Measurements from ENCODE around the gene CA11.

DNA sequence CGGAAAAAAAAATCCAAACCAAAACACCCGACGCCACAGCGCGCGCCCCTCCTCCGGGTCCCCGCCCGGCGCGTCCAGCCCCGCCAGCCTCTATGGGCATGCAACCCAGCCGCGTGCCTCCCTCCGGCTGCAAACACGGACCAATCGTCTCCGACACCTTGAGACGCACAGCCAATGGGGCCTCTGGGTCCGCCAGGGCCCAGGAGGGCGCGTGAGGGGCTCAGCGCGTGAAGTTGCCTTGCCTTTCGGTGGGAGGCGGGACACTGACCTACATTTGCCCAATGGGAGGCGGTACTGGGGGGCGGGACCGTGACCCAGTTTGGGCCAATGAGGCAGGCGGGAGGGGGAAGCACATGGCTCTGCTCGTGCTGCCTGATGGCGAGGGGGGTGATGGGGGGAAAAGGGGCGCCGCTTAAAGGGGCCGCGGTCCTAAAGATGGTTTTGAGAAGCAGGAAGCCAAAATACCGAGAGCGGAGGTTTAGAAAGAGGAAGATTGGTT lies 8.5 kb downstream of the CA11 start:
- TF ChIP-seq TCF12 (IDR thresholded peaks at IDR 0.05; ENCODE audit: low read depth): peak; percentile 53
- no peak for TF ChIP-seq TEAD4 (IDR thresholded peaks at IDR 0.05)
- TF ChIP-seq YY1 (IDR thresholded peaks at IDR 0.05; ENCODE audit: low read depth): no peak
- 0 out of 2 replicates have a peak, but pooled peaks have one; percentile 16 for TF ChIP-seq TAF1 (IDR thresholded peaks at IDR 0.05; ENCODE audit: low read depth)
- TF ChIP-seq EP300 (IDR thresholded peaks at IDR 0.05; ENCODE audit: borderline replicate concordance): no peak
- no peak for TF ChIP-seq REST (IDR thresholded peaks at IDR 0.05; ENCODE audit: low read depth)
- TF ChIP-seq, protein P1, sequence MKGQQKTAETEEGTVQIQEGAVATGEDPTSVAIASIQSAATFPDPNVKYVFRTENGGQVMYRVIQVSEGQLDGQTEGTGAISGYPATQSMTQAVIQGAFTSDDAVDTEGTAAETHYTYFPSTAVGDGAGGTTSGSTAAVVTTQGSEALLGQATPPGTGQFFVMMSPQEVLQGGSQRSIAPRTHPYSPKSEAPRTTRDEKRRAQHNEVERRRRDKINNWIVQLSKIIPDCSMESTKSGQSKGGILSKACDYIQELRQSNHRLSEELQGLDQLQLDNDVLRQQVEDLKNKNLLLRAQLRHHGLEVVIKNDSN (IDR thresholded peaks at IDR 0.05): peak; percentile 84
- 0 out of 2 replicates have a peak, but pooled peaks have one; percentile 22 for TF ChIP-seq NFIC (IDR thresholded peaks at IDR 0.05)
- TF ChIP-seq CREB1 (IDR thresholded peaks at IDR 0.05; ENCODE audit: low read depth): no peak
- TF ChIP-seq RAD21 (IDR thresholded peaks at IDR 0.05; ENCODE audit: low read depth): no peak
- TF ChIP-seq MAX (IDR thresholded peaks at IDR 0.05): peak; percentile 100
- no peak for TF ChIP-seq EGR1 (IDR thresholded peaks at IDR 0.05)
